Measurements from ENCODE around the gene RAB6B.

The RAB6B gene

DNA sequence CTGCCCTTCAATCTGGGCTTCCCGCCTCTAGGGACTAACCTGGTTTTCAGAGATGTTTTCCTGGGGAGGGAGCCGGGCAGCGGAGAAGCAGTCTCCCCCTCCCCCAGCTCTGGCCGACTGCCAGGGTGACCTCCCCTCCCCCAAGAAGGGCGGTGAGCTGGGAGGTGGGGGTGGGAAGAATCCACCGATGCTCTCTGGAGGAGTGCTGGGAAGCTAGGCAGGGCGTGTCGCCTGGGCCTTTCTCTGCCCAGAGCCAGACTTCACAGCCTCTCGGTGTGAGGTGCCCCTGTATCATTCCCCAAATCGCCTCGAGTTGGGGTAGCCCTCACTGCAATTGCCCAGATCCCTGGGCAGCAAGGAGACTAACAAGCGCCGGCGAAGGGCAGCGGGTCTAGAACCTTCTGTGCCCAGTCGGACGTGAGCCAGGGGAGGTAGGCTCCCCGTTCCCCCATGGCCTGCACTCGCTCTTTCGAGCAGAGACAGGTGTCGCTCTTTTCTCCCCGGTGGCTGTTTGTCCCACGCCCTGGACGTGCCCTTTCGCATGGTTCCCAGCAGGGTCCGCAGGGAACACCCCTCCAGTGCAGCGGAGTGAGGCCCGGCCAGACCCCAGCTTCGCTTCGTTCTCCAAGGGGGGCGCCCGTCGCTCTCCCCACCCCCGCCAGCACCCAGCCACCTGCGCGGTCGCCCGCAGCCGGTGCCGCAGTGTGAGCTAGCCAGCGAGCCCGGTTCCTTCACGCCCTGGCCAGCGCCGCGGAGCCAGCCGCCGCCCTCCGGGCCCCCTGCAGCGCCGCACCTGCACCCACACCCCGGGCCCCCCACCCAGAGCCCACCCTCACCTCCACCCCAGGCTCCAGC is 1.1 kb downstream of the RAB6B start:
- DNase-seq (ENCODE audit: low read depth in 3 of 3), result no peak

DNA sequence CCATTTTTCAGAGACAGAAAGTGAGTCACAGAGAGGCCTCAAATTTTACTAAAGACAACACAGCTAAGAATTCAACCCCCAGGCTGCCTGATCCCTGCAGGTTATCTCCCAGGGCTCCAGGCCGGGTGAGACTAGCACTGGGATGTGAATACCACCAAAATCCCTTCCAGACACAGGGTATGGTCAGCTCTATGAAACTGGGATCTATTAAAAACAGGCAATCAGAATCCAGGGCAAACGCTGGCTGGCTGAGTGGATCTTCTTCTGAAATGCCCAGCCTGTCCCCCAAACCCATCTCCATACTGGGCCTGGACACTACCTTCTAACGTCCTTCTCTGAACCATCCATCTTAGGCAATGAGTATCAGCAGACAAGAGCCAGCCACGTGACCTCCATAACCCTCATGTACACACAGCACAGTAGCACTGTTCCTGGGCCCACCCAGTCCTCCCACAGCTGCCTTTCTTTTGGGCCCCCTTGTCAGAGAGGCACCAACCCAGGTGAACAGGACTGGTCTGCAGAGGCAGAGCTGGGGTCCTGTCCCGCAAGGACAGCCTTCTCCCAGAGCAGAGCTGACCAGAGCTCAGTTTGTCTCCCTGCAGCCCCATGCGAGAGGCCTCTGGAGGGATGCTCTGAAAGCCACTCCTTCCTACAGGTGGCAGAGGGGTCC is 1.9 kb downstream of the RAB6B start:
- no peak for DNase-seq (ENCODE audit: low read depth in 3 of 3)

DNA sequence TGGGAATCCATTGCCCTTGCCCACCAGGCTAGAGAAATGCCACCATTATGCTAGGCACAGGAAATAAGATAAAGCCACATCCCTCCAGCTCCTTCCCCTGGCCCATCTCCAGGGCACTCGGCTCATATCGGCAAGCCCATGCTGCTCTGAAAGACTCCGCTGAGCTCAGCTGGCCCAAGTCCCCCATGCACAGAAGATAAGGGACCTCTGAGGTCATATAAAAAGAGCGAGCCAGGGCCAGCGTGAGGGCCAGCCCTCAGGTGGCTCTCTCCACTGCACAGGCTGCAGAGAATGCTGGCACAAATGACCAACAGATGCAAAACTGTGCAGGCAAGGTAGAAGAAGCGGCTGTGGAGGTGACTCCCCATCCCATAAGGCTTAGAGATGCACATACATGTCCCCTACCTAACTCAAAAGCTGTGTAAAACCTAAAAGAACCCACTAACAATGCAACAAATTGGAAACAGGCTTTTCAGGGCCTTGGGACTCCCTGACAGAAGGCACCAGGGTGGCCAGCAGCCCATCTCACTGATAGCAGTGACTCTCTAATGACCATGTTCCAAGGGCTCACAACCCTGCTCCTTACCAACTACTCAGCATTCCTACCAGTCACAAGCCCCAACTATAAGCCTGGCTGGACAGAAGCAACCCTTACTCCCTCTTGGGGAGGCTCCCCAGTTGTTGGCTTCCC is 3.0 kb downstream of the RAB6B start:
- no peak for DNase-seq (ENCODE audit: low read depth in 3 of 3)

DNA sequence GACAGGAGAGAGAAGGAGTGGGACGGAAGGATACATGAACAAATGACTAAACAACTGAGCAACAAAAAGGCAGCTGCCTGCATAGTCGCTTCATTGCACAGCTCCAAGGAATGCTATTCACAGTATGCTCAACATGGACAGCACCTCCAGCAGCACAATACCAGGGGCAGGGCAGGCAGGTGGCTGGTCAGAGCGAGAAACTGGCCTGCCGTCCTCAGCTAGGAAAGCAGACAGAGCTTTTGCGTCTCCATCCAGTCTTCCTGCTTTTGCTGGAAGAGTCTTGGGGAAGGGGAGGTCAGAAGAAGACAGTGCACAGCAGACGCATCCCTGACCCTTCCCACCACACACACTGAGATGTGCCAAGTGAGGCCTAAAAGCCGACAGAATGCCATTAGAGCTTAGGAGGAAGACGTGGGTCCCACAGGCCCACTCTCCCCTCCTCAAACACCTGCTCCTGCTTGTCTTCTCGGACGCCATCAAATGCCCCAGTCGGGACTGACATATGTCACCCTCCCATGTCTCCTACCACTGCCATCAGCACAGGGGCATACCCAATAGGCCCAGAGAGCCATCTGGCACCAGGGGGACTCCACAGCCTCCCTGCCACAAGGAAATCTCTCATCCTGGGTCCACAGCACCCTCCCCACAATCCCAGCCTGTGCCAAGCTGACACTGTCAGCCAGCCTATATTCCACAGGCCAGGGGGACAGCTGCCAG is 3.9 kb downstream of the RAB6B start:
- no peak for DNase-seq (ENCODE audit: low read depth in 3 of 3)

DNA sequence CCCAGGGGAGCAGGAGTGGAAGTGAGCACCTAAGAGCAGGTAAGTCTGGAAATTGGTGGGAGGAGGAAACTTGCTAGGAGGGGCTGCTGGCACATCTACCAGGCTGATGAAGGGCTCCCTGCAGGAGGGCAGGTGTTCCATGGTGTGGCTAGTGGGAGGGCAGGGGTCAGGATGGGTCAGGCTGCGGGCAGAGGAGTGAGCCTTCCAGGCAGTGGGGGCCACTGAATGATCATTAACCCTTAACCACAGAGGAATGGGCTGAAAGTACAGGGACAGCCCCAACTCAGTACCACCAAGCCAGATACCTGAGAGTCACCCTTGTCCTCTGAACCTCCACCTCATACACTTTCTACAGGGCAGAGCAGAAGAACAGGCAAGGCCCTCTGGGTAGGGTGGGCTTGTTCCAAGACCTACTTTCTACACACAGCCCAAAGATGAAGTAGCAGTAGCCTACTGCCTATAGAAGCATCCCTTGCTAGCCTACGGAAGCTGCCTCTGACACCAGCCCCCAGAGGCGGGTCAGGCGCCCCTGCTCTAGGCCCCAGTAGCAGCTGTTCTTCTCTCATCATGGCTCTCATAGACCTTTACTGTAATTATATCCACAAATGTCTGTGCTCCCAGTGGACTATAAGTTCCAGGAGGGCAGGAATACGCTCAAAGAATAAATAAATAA is 4.6 kb downstream of the RAB6B start:
- DNase-seq (ENCODE audit: low read depth in 3 of 3), result no peak

DNA sequence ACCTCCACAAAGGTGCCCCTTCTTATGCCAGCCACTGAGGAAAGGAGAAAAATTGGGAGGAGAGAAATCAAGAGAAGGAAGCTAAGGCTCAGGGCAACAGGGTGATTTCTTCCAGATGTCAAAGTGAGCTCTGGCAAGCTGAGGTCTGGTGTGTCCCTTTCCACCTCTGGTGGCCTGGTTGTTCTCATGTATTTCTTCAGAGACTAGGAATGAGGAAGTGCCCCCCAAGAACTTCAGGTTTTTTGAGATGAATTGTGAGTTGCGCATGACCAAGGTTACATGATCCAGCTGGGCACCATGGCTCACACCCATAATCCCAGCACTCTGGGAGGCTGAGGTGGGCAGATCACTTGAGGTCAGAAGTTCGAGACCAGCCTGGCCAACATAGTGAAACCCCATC is 5.6 kb downstream of the RAB6B start:
- DNase-seq (ENCODE audit: low read depth in 3 of 3), result no peak

DNA sequence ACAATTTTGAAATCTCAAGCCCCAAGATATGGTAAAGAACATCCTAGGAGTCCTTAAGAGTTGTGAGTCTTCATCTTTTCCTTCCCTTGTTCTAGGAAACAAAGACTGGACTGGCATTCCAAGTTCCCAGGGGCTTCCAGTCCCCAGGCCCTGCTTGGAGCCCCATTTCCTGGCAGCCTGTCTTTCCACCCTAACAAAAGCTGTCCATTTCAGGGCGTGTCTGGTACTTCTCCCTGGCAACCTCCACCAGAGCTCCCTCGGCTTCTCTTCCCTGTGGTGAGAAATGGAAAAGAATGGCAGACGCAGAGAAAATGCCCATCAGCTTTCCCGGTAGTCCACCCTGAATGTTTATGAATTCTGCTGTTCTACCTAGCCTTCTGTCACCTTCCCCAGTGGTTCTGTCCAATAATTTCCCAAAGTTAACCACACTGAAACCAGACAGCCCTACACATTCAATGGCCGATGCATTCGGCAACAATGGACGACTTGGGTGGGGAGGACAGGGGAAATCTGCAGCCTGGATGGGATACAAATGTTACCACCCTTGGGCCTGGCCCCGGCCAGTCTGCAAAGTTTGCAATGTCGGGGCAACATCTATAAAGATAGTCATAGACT is 6.8 kb downstream of the RAB6B start:
- DNase-seq (ENCODE audit: low read depth in 3 of 3), result no peak

DNA sequence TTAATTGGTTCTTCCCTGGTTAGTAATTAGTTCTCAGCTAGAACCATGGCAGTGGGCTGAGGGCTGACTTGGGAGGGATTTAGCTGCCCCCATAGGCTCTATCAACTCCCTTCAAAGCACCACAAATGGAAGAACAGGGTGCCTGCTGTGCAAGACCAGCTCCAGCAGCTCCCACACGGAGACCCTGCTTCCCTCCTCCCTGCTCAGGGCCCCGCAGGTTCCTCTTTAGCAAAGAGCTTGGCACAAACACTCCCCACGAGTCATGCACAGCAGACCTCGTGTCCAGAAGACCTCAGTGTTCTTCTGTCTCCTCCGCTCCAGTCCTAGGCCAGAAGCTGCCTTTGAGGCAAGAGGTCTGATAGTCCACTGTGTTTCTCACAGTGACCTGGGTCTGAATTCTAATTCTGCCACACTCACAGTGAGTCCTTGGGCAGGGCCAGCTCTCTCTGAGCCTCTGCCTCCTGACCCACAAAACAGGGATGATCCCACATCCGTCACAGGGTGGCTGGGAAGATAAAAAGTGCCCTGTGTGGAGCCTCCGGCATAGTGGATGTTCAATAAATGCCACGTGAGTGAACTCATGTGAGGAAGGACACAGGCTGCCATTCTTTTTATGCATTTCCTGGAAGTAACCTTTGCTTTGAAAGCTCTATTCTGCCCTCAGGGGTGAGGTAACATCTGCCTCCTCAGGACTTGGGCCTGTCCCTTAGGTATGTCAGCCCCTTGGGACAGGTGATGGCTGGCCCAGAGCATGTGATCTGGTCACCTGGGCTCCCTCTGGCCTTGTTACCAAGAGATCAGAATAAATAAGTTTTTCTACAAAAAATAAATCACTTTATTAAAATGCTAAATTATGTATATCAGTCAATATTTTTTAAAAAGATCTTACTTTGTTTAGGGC is 7.6 kb downstream of the RAB6B start:
- DNase-seq (ENCODE audit: low read depth in 3 of 3), result no peak

DNA sequence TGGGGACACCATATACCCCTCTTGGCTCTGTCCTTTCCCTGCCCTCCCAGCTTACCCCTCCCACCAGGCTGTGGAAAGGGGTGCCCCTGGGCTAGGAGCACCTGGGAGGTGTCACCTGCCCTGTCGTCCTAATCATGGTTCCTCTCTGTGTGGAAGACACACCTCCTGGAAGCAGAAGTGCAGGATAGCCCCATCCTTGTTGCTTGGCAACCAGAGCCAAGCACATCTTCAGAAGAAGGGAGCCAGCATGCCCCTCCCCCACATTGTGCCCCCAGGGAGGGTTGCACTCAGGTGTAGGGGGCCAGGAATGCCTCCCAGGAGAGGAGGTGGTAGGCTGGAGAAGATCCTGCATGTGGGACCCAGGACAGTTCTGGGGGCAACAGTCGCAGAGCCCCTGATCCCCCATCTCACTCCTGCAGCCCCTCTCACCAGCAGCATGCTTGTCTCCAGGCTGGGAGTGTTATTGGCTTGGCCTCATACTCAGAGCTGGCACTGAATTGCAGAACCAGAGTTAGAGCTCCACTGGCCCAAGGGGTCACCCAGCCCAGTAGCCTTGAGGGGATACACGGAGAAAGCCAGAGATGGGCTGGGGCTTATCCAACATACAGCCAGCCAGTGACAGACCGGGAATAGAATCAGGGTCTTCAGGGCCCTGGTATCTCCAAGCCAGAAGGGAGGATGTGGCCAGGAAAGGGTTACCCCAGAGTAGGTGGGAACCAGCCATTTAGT is 8.4 kb downstream of the RAB6B start:
- DNase-seq (ENCODE audit: low read depth in 3 of 3), result no peak

DNA sequence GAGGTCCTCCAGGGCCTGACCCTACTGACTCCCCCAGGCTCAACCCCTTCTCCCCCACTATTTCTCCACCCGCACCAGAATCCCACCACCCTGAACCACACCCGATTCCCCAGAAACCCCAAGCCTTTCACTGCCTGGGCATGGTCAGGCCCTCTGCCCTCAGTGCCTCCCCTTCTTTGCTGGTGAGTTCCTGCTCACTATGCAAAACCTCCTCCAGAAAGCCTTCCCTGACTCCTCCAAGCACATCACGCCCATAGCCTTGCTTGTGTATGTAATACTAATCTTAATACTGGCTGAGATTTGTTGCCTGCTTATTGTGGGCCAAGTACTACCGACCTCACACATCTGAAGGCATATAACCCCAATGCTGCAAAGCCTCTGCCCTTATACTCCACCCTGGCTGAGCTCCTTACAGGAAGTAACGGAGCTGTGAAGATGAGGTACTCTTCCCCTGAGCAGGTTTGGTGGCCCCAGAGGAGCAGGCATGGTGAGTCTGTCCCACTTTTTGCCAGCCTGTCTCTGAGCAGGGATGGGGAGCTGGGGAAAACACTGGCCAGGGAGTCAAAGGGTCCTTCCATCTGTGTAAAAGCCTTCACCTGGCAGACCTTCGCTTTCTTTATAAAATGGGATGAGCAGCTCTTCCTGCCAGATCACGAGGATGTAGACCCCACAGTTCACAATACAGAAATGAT is 9.5 kb downstream of the RAB6B start:
- DNase-seq (ENCODE audit: low read depth in 3 of 3), result no peak

DNA sequence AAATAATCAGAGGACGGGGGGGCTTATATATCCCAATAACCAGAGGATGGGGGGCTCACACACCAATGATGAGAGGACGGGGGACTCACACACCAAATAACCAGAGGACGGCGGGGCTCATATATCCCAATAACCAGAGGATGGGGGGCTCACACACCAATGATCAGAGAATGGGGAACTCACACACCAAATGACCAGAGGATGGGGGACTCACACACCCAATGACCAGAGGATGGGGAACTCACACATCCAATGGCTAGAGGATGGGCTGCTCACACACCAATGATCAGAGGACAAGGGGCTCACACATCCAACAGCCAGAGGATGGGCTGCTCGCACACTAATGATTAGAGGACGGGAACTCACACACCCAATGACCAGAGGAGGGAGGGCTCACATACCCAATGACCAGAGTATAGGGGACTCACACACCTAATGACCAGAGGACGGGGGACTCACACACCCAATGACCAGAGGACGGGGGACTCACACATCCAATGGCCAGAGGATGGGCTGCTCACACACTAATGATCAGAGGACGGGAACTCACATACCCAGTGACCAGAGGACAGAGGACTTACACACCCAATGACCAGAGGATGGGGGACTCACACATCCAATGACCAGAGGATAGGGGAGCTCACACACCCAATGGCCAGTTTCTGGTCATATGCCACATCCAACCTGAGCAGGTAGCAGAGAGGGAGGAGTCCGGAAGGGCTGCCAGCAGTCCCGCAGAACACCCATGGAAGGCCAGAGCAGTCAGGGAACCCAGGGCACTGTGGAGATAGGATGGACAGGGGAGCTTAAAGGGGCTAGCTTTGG is 10.6 kb downstream of the RAB6B start:
- no peak for DNase-seq (ENCODE audit: low read depth in 3 of 3)

DNA sequence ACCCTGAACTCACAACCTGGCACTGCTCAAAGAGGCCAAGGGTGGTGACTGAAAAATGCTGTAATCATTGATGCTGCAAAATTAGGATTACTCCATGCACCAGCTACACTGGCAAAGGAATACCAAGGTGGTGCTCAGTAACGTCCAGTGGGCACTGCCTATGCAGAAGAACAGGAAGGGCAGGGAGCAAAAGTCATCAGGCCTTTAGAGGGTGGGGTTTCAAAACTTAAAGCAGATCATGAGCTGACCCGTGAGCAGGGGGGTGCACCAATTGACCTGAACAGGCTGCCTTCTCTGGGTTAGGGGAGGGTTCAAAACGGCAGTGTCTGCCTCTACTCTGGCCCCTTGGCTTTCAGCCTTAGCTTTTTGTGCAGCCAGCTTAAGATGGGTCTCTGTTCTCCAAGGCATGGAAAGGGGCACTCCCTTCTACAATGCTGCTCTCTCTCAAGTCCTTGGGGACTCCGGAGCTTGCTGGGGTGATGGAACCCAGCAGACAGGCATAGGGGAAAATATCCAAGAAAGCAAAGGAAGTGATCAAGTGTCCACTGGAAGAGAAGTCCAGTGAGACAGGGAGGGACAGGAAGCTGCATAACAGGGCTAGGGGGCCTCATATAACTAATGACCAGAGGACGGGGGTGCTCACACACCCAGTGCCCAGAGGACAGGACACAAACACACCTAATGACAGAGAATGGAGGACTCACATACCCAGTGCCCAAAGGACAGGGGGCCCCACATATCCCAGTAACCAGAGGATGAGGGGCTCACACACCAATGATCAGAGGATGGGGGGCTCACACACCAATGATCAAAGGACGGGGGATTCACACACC is 11.4 kb downstream of the RAB6B start:
- DNase-seq (ENCODE audit: low read depth in 3 of 3), result no peak

DNA sequence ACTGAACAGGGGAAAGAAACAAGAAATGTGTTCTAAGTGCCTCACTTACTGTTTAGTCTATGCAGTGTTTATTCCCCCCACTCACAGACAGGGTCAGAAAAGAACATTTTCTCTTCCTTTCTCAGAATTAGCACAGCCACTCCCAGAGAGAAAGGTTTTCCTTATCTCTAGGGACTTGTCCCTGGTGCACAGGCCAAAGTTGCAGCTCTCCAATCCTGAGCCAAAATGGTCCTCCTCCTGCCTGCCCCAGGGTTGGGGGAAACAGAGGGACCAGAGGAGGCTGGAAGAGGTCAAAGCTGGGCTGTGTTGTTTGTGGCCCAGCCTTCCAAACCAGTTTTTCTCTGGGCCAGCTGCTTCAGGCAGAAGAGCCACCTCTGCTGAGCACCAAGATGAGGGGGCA is 12.0 kb downstream of the RAB6B start:
- DNase-seq (ENCODE audit: low read depth in 3 of 3), result no peak

DNA sequence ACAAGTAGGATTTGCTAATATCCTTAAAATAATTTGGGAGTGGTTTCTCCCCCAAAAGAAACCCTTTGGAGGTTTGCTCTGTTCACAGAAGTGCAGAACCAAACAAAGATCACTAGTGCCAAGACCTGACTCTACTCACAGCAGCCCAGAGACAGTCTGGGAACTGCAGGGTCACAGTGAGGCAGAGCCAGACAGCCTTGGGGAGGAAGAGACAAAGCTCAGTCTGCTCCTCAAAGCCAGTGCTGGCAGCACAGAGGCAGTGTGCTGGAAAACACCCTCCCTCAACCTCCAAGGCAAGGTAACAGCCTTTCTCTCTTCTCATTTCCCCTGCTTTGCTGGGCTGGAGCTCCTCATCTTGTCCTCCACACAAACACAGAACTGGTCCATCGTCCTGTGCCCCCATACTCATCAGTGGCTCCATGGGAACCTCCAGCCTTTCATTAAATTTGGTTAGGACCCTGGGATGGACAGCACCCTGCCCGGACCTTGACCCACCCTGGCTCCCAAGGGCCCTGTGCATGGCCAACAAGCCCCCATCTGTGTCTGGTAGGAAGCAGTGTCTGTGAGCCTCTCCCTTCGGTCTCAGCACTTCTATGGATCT is 12.6 kb downstream of the RAB6B start:
- DNase-seq (ENCODE audit: low read depth in 3 of 3), result no peak

DNA sequence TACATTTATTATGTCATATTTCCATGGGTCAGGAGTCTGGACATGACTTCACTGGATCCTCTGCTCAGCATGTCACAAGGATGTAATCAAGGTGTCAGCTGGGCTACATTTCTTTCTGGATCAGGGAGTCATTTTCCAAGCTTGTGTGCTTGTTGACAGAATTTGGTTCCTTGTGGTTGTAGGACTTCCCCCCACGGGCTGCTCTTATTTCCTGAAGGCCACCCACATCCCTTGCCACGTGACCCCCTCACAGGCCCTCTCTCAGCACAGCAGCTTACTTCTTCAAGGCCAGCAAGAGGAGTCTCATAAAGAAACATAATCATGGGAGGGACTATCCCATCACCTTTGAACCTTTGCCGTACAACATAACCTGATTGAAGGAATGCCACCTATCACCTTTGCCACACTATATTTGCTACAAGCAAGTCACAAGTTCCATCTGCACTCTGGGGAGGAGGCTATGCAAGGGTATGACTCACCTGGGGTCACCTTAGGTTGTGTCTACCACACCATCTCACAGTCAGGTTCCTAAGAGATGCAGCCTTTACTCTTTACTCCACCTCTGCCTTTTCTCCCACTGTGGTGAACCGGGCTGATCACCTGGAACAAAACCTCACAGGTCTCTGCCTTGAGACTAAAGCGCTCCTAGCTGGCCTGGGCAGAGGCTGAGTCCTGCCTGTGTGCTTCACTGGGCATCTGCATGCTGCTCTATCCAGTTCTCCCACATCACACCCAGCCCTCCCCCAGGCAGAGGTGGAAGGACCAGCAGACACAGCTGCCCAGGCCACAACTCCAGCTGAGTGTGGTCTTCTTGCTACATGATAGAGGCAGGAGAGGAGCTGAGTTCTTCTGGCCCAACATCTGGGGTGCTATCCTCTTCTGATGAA is 13.5 kb downstream of the RAB6B start:
- no peak for DNase-seq (ENCODE audit: low read depth in 3 of 3)

DNA sequence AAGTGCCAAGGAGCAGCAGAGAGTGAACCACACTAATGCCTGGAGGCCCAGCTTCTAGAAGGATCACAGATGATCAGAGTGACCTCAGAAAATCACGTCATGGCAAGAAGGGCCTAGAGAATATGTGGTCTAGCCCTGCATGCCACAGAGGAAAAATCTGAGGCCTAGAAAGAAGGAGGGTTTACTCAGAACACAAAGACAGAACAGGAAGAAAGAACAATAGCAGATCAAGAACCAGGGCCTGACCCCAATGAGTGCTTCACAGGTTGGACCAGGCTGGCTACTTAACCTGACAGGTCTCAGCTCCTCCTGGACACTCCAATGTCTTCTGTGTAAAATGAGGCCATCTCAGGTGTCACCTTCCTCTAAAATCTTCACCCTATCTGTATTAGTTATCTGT is 14.2 kb downstream of the RAB6B start:
- DNase-seq (ENCODE audit: low read depth in 3 of 3), result no peak
